ENCODE results near the gene DMD.

GRCh38 chrX:31423609-31424189 lies 1787.7 kb downstream of the DMD start:
- TF ChIP-seq EZH2 (IDR thresholded peaks at IDR 0.05) = no peak
- TF ChIP-seq POLR2AphosphoS5 (IDR thresholded peaks at IDR 0.05; ENCODE audit: borderline replicate concordance, low read depth, low read length) = no peak
- no peak for TF ChIP-seq FOXP2 (optimal IDR thresholded peaks at IDR 0.05; ENCODE audit: control extremely low read depth, extremely low read length, insufficient read depth)
